Activated naive CD4-positive, alpha-beta T cell treated with anti-CD3 and anti-CD28 coated beads, Interleukin-2, amount 10 ng/mL, durations not matched to agents 7 days and 5 days (primary cell): ENCODE measurements around the gene KCNC1.

Source experiments
- CTCF ChIA-PET: fragments of 350-600 bp; sonication (Branson Sonifier 250); formaldehyde crosslinking; loops from one replicate; lab custom pipeline; 2021; ENCODE audit warnings: antibody characterized with exemption; lab: Charles Lee
- DNase-seq: peaks from one replicate; pipeline ENCODE4 v3.0.0-alpha.2; 2020
- H3K27ac Mint-ChIP-seq: one replicate; pipeline ENCODE4 v1.8.0; 2021; ENCODE audit warnings: mild to moderate bottlenecking, moderate library complexity, mixed read lengths
- H3K27me3 Mint-ChIP-seq: one replicate; pipeline ENCODE4 v1.8.0; 2021; ENCODE audit warnings: mild to moderate bottlenecking, mixed read lengths
- H3K36me3 Mint-ChIP-seq: one replicate; pipeline ENCODE4 v1.8.0; 2021; ENCODE audit warnings: mixed read lengths
- H3K4me1 Mint-ChIP-seq: one replicate; pipeline ENCODE4 v1.8.0; 2021; ENCODE audit warnings: mixed read lengths
- H3K4me3 Mint-ChIP-seq: one replicate; pipeline ENCODE4 v1.8.0; 2021; ENCODE audit warnings: mild to moderate bottlenecking, moderate library complexity, mixed read lengths
- H3K9me3 Mint-ChIP-seq: one replicate; pipeline ENCODE4 v1.8.0; 2021; ENCODE audit warnings: mixed read lengths

KCNC1 gene

DNA sequence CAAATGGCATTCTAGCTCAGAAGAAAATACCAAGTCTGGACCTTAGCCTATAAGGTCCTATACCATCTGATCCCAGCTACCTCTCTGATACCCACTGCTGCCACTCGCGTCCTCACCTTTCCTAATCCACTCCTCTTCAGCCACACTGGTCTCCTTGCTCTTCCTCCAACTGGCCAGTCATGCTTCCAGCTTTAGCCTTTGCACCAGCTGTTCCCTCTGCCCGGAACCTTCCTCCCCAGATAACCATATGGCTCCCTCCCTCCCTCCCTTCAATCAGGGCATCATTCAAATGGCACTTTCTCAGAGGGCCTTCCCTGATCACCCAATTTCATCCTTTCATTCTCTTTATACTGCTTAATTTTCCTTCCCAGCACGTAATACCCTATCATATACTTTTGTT is 67.9 kb downstream of the KCNC1 start:
- Mint-ChIP-seq H3K36me3 (no peaks in the 10 kb centered on the region), H3K4me3 (no peak overlapping the region), H3K27me3 (no peaks in the 10 kb centered on the region), H3K9me3 (no peaks in the 10 kb centered on the region), H3K27ac (no peak overlapping the region), H3K4me1 (no peaks in the 10 kb centered on the region)
- no peak for DNase-seq
- CTCF ChIA-PET, result no interaction called here

DNA sequence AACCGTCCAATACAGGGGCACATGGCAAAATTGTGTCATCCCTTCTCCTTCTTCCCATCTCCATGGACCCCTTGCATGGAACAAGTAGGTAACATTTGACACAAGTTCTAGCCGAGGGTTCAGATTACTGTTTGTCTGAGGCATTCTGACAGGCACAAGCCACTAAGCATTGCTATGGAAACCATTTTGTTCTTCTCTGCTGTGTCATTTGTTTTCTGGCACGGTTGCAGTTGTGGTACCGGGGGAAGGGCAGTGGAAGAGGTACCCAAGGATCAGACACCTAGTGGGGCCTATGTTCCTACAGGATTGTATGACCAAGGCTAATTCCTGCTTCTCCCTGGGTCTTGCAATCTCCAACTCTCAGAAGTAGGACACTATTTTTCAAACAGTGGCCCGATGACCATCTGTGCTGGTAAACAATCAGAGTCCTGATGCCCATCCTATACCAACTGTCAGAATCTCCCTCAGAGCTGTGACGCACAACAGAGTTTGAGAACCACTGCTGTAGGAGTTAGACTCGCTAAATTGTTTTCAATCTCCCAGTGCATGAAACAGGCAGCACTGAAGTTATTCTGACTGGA is 69.3 kb downstream of the KCNC1 start:
- H3K27ac Mint-ChIP-seq, result no peak overlapping the region
- no peaks in the 10 kb centered on the region for H3K27me3 Mint-ChIP-seq
- DNase-seq, result no peak
- no peaks in the 10 kb centered on the region for H3K4me1 Mint-ChIP-seq
- no peak overlapping the region for H3K4me3 Mint-ChIP-seq
- H3K36me3 Mint-ChIP-seq, result no peaks in the 10 kb centered on the region
- H3K9me3 Mint-ChIP-seq, result peaks cover 2% of the 10 kb centered on the region
- CTCF ChIA-PET, result no interaction called here

DNA sequence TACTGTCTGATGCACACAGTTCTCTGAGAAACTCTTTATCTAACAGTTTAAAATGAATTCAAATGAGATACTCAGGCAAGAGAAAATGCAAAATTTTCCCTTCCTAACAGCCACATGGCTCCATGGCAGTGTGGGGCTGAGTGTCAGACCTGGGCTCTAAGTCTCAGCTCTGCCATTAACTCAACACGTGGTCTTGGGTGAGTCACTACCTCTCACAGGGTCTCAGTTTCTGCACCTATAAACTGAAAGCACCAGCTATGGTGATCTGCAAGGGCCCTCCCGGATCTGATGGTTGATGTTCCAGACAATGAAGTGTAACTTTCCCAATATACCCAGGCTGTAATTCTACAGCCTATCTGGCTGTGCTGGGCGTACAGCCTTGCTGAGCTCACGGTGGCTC is 70.5 kb downstream of the KCNC1 start:
- no peak for DNase-seq
- H3K36me3 Mint-ChIP-seq, result no peaks in the 10 kb centered on the region
- H3K27ac Mint-ChIP-seq, result no peak overlapping the region
- CTCF ChIA-PET, result no interaction called here
- no peak overlapping the region for H3K4me3 Mint-ChIP-seq
- H3K4me1 Mint-ChIP-seq, result no peaks in the 10 kb centered on the region
- peaks cover 2% of the 10 kb centered on the region for H3K9me3 Mint-ChIP-seq
- H3K27me3 Mint-ChIP-seq, result no peaks in the 10 kb centered on the region

DNA sequence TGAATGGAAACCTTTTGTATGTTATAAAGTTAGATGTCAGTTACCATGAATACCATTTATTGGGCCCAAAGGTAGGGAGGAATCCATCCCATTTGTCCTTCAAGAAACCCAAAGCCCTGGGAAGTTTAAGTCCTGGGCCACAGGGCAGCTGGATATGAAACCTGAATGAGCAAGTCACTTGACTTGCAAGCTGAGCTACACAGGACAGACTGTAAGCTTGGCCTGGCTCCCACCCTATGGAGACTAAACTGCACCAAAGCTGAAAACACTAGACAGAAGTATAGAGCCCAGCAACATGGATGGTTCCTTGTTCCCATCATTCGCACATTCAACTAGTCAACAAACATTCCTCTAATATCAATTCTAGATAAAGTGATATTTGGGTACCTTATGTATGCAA is 71.3 kb downstream of the KCNC1 start:
- Mint-ChIP-seq H3K4me3 (no peak overlapping the region), H3K27me3 (no peaks in the 10 kb centered on the region), H3K36me3 (no peaks in the 10 kb centered on the region), H3K9me3 (peaks cover 2% of the 10 kb centered on the region), H3K27ac (no peak overlapping the region), H3K4me1 (no peaks in the 10 kb centered on the region)
- CTCF ChIA-PET, result no interaction called here
- DNase-seq, result no peak

DNA sequence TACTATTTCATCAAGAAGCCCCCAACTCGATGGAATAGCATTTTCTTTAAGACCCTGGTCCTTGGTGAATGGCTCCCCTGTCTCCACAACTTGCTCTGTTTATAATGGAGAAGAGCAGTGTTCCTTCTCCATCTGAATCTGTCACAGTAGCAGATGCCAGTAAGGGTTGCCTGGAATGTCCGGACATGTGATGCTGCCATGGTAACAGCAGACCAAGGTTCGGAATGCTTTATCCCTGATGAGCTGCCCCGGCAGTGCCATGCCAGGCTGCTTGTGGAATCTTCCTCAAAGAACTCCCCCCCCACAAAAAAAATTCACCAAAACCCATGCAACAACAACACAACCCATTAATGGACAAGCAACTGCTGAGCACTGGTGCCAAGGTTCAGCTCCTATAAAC is 72.5 kb downstream of the KCNC1 start:
- Mint-ChIP-seq H3K36me3 (no peaks in the 10 kb centered on the region), H3K27me3 (no peaks in the 10 kb centered on the region), H3K9me3 (peaks cover 2% of the 10 kb centered on the region)

DNA sequence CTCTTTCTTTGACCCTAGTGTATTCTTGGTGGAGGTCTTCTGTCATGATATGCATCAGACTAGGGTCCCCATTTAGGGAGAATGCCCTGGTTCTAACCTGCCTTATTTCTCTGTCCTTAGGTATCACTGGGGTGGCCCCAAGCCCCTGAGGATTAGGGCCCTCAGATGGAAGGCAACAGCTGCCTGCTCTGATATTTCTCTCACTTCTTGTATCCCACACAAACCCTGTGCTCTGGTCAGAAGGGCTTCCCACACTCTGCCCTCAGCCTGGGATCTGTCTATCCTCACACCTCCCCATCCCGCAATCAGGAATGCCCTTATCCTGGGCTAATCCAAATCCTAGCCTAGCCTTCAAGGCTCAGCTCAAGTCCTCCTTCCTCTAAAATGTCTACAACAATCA is 75.5 kb downstream of the KCNC1 start:
- H3K27ac Mint-ChIP-seq, result no peak overlapping the region
- H3K27me3 Mint-ChIP-seq, result no peaks in the 10 kb centered on the region
- CTCF ChIA-PET, result no interaction called here
- no peak overlapping the region for H3K4me3 Mint-ChIP-seq
- DNase-seq, result no peak
- no peaks in the 10 kb centered on the region for H3K36me3 Mint-ChIP-seq
- H3K4me1 Mint-ChIP-seq, result no peaks in the 10 kb centered on the region
- peaks cover 2% of the 10 kb centered on the region for H3K9me3 Mint-ChIP-seq

More for the DNA sequence above, 72.5 kb downstream of the KCNC1 start:
- Mint-ChIP-seq H3K27ac (no peak overlapping the region), H3K4me3 (no peak overlapping the region), H3K4me1 (no peaks in the 10 kb centered on the region)
- CTCF ChIA-PET, result no interaction called here
- DNase-seq, result no peak

DNA sequence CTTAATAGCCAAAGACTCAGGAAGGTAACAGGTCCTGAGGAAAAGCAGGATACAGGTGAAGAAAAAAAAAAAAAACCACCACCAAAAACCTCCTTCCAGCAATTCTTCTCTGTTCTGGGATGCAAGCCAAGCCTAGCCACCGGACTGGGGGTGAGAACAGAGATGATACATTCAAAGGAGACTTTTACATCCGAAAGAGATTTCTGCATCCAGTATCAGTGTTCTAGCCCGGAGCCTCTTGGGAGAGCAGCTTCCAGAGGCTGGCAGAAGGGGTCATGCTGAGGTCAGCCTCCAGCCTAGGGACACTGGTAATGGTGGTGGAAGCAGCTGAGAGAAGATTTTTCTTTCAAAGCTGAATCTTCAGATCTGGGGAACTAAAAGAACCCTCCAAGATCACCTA is 76.2 kb downstream of the KCNC1 start:
- DNase-seq, result no peak
- Mint-ChIP-seq H3K36me3 (no peaks in the 10 kb centered on the region), H3K27ac (no peak overlapping the region), H3K27me3 (no peaks in the 10 kb centered on the region), H3K4me1 (no peaks in the 10 kb centered on the region), H3K4me3 (no peak overlapping the region), H3K9me3 (peaks cover 2% of the 10 kb centered on the region)
- CTCF ChIA-PET, result no interaction called here

DNA sequence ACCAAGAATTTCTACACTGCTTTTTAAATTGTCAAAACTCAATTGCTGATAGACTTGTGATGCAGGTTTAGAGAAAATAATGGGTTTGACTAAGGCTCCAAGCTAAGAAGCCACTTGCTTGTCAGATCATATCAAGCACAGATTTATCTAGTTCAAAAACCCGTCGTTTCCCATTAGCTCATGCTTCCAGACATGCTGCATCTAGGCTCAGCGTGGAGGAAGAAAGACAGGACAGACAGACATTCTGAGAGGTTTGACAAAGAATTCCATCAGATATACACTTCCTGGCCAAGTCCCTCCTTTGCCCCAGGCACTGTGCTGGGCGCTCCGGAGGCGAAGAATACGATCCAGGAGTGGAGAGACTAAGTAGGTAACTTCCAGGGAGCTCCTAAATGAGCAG is 76.8 kb downstream of the KCNC1 start:
- CTCF ChIA-PET, result no interaction called here
- Mint-ChIP-seq H3K9me3 (peaks cover 2% of the 10 kb centered on the region), H3K4me1 (no peaks in the 10 kb centered on the region), H3K27ac (no peak overlapping the region), H3K27me3 (no peaks in the 10 kb centered on the region), H3K4me3 (no peak overlapping the region), H3K36me3 (no peaks in the 10 kb centered on the region)
- DNase-seq, result no peak

DNA sequence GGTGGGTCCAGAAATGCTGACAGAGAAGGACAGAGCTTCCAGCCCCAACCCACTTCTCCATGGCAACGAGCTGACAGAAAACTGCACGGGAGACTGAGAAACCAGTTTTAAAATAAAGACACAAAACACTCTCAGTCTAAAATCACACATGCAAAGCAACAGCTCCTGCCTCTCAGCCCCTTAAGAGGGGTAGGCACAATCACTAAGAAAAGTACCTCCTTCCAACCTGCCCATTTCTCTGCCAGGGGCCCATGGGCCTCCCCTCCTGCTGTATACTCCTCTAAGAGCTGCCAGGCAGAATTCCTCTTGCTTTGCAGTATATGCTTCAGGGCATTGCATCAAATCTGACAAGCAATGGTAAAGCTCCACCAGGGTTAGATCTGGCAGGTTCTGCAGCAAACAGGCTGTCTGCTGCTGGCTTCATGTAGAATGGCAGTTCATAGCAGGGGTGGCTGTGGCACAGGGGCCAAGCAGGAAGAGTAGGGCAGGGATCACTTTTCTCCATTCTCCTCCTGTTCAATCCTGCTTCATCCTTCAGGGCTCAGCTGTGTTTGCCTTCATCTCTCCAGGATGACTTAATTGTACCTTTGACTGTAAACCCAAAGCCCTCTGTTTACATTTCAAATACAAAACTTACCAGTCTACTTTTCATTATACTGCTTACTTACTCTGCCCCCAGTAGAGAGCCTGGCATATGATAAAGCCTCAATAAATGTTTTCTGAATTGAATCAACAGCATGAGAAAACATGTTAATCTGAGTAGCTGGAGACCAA is 77.7 kb downstream of the KCNC1 start:
- Mint-ChIP-seq H3K27me3 (no peaks in the 10 kb centered on the region), H3K4me1 (no peaks in the 10 kb centered on the region), H3K4me3 (no peak overlapping the region), H3K36me3 (no peaks in the 10 kb centered on the region), H3K27ac (no peak overlapping the region), H3K9me3 (peaks cover 2% of the 10 kb centered on the region)
- DNase-seq, result no peak
- CTCF ChIA-PET, result no interaction called here

DNA sequence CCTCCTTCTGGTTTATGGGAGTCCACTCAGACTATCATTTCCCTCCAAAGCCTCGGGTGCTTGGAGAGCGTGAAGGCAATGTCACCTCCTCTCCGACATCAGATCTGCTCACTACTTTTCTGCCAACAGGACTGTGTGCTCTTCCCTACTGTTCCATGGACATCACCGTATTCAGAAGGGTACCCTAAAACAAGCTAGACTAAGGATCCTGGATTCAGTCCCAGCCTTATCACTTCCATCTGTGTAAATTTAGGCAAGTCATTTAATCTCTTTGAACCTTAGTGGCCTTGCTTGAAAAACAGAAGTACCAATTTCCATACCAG is 78.2 kb downstream of the KCNC1 start:
- H3K4me1 Mint-ChIP-seq, result no peaks in the 10 kb centered on the region
- H3K36me3 Mint-ChIP-seq, result no peaks in the 10 kb centered on the region
- DNase-seq, result no peak
- peaks cover 2% of the 10 kb centered on the region for H3K9me3 Mint-ChIP-seq
- no peak overlapping the region for H3K27ac Mint-ChIP-seq
- no peak overlapping the region for H3K4me3 Mint-ChIP-seq
- CTCF ChIA-PET, result no interaction called here
- no peaks in the 10 kb centered on the region for H3K27me3 Mint-ChIP-seq

DNA sequence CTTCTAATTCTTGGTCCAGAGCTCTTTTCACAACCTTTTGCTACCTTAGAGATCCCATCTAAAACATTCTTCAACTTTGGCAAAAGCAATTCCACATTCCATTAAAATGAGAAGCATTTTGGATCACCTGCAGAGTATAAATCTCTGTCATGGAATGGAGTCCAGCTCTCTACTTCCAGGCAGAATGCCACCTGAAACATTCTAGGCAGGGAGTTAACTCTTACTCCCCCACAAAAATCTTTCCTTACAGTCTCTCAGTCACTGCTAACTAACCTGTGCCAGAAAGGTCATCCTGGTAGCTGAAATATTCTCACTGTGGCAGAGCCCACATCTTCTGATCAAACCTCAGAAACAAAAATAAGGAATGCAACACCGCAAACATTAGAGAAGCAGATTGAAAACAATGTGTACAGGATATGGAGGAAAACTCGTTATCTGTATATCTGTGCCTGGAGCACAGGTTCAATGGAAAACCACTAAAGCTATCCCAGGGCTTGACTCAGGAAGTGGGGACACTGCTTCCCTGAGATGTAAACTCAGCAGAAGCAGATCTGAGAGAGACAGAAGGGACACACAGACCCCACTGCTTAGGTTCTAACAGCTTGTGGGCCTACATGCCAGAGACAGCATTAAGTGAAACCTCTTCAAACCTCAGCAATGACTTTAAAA is 78.9 kb downstream of the KCNC1 start:
- no peak for DNase-seq
- H3K4me3 Mint-ChIP-seq, result no peak overlapping the region
- CTCF ChIA-PET, result no interaction called here
- no peaks in the 10 kb centered on the region for H3K9me3 Mint-ChIP-seq
- no peaks in the 10 kb centered on the region for H3K36me3 Mint-ChIP-seq
- H3K27me3 Mint-ChIP-seq, result no peaks in the 10 kb centered on the region
- H3K27ac Mint-ChIP-seq, result no peak overlapping the region
- H3K4me1 Mint-ChIP-seq, result no peaks in the 10 kb centered on the region

DNA sequence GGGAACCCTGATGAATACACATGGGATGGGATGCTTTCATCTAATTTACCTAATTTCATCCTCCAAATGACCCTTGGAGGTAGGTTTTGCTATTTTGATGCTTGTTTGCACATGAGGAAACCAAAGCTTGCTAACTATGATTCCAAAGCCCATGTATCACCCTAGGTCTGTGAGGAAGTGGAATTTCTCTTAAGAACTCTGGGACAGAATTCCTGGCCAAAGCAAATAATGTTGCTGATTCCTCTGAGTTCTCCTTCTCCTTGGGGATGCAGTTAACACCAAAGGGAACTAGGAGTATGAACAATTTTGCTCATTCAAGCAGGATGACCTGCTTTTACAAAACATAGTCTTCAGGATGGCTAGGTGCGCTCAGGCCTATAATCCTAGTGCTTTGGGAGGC is 80.0 kb downstream of the KCNC1 start:
- no peak overlapping the region for H3K27ac Mint-ChIP-seq

DNA sequence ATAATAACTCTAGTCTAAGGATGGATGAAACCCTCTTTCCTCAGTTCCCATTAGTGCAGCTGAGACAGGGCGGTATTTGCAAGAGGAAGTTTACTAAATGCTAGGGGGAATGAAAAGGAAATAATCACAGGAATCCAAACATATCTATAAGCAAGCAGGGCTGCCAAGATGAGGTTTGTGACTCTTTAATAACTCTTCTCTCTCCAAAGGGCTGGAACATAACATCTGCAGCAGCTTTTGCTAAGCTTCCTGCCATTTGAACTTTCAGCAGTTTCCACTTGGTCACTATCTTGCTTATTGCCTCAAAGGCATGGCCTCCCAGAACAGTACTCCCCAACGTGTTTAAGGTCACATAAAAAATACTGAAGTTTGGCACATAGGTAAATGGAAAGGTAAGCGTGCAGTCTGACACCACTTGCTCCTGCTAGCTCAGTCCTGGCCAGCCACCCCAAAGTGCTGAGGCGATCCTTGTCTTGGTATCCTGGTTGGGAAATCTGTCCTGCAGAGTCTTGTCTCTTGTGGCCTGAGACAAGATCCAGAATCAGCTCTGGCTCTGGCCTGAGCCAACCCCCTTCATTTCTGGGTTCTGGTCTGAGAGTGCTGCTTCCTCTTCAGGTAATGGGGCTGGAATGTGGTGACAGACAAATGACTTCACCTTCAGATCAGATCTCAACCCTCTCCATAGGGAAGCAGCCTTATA is 81.8 kb downstream of the KCNC1 start:
- no peak overlapping the region for H3K27ac Mint-ChIP-seq
- H3K4me3 Mint-ChIP-seq, result no peak overlapping the region
- H3K27me3 Mint-ChIP-seq, result no peaks in the 10 kb centered on the region
- no peaks in the 10 kb centered on the region for H3K4me1 Mint-ChIP-seq
- H3K9me3 Mint-ChIP-seq, result no peaks in the 10 kb centered on the region
- no peak for DNase-seq
- H3K36me3 Mint-ChIP-seq, result no peaks in the 10 kb centered on the region
- CTCF ChIA-PET, result no interaction called here

More for the DNA sequence above, 80.0 kb downstream of the KCNC1 start:
- CTCF ChIA-PET, result no interaction called here
- Mint-ChIP-seq H3K9me3 (no peaks in the 10 kb centered on the region), H3K36me3 (no peaks in the 10 kb centered on the region), H3K4me3 (no peak overlapping the region), H3K4me1 (no peaks in the 10 kb centered on the region), H3K27me3 (no peaks in the 10 kb centered on the region)
- no peak for DNase-seq

DNA sequence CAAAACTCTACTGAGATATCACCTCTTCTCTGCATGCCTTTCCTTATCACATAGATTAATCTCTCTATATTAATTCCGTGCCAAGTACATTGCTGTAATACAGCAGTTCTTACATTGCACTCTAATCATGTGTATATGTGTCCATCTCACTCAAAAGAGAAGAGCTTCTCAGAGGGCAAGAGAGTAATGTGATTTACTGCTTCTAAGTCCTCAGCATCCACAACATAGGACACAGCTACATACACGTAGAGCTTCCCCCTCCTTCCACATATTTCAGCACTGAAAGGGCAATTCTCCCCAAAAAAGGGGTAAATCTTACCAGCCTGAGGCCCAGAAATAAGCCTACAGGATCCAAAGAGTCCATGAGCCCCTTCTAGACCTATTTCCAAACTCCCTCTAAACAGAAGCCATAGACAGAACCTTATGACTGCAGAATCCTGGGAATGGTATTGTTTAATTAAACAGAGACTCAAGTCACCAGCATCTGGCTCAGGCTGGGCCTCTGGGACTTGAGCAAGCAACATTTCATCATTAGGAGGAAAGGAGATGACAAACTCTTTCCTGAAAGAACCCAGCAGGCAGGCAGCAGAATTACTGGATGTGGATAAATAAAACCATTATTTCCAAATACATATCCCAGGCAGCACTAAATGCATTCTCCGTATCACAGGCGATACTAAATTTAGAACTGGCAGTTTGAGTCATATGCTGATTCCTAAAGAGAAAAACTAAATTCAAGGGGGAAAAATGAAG is 87.2 kb downstream of the KCNC1 start:
- no peak for DNase-seq
- Mint-ChIP-seq H3K4me1 (no peaks in the 10 kb centered on the region), H3K27me3 (no peaks in the 10 kb centered on the region), H3K9me3 (no peaks in the 10 kb centered on the region), H3K4me3 (no peak overlapping the region), H3K36me3 (no peaks in the 10 kb centered on the region), H3K27ac (no peak overlapping the region)
- CTCF ChIA-PET, result no interaction called here
